NT2/D1 (cell line): Measurements from ENCODE around the gene ELMOD3.

ENCODE experiments used
- SUZ12 ChIP-seq: IDR thresholded peaks from 2 replicates; pipeline ENCODE4 v1.6.1; 2011; ENCODE audit not compliant: insufficient read length, insufficient read depth; ENCODE audit errors: extremely low read depth
- YY1 ChIP-seq: IDR thresholded peaks from 2 replicates; pipeline ENCODE4 v1.6.1; 2011; ENCODE audit not compliant: insufficient read length, insufficient read depth
- ZNF274 ChIP-seq: IDR thresholded peaks from 2 replicates; pipeline ENCODE4 v1.6.1; 2011; ENCODE audit warnings: mild to moderate bottlenecking, low read depth, low read length

GRCh38 chr2:85437488-85438200 lies 83.1 kb downstream of the ELMOD3 start:
- TF ChIP-seq ZNF274: no peak
- TF ChIP-seq YY1: no peak
- TF ChIP-seq SUZ12: no peak
